MCF 10A (cell line): Measurements from ENCODE around the gene AGRP. TPM values are rescaled to one million over a fixed set of nuclear protein-coding genes. Genes with fewer than 3 reads are reported as not detected.

ENCODE experiments used
- BruUV-seq: library from RNA; stranded (reverse); fragments of 400-500 nt; replicated peaks from 2 replicates; lab custom pipeline; 2021; lab: Mats Ljungman, UMichigan
- CTCF ChIA-PET: fragments of 300-600 bp; sonication (Branson Sonifier 250); formaldehyde crosslinking; extraction: SDS; loops from one replicate; lab custom pipeline; 2021; ENCODE audit warnings: antibody characterized with exemption, inconsistent platforms; lab: Yijun Ruan, JAX
- POLR2A ChIA-PET: fragments of 300-600, 350-650 bp; sonication (Branson Sonifier 250); formaldehyde crosslinking; extraction: SDS; loops from one replicate; lab custom pipeline; 2020; ENCODE audit warnings: antibody characterized with exemption, inconsistent platforms; lab: Yijun Ruan, JAX
- DNase-seq: peaks from one replicate; pipeline ENCODE4 v3.0.0-alpha.2; 2018; ENCODE audit not compliant: unreplicated experiment
- H3K27ac Mint-ChIP-seq: one replicate; pipeline ENCODE4 v1.8.0; 2022; ENCODE audit warnings: mild to moderate bottlenecking, low read depth, mixed read lengths; ENCODE audit not compliant: unreplicated experiment
- H3K27me3 Mint-ChIP-seq: one replicate; pipeline ENCODE4 v1.8.0; 2022; ENCODE audit warnings: mixed read lengths; ENCODE audit not compliant: insufficient read depth, unreplicated experiment
- H3K36me3 Mint-ChIP-seq: one replicate; pipeline ENCODE4 v1.8.0; 2022; ENCODE audit warnings: mild to moderate bottlenecking, moderate library complexity, mixed read lengths; ENCODE audit not compliant: insufficient read depth, unreplicated experiment
- H3K4me1 Mint-ChIP-seq: one replicate; pipeline ENCODE4 v1.8.0; 2022; ENCODE audit warnings: mixed read lengths; ENCODE audit not compliant: insufficient read depth, unreplicated experiment
- H3K4me3 Mint-ChIP-seq: one replicate; pipeline ENCODE4 v1.8.0; 2022; ENCODE audit warnings: mild to moderate bottlenecking, moderate library complexity, mixed read lengths; ENCODE audit not compliant: unreplicated experiment
- H3K9me3 Mint-ChIP-seq: one replicate; pipeline ENCODE4 v1.8.0; 2022; ENCODE audit warnings: mixed read lengths; ENCODE audit not compliant: unreplicated experiment
- intact Hi-C: fragments of 100-400 bp; cut with micrococcal nuclease; formaldehyde crosslinking; loops from 2 replicates; pipeline ENCODE4 v1.14.1; 2022
- total RNA-seq: library from RNA; stranded (reverse); gene quantifications from 2 replicates; pipeline ENCODE4 v1.2.3, GENCODE V29; 2022
- TF ChIP-seq, protein P1 (sequence below): fragments of 200-600 bp; IDR thresholded peaks from one replicate; pipeline ENCODE4 v1.8.0; 2022; ENCODE audit warnings: antibody characterized with exemption, mild to moderate bottlenecking; ENCODE audit not compliant: unreplicated experiment

Gene AGRP
- total RNA-seq, 1 experiment from 2014 or later: not detected

DNA sequence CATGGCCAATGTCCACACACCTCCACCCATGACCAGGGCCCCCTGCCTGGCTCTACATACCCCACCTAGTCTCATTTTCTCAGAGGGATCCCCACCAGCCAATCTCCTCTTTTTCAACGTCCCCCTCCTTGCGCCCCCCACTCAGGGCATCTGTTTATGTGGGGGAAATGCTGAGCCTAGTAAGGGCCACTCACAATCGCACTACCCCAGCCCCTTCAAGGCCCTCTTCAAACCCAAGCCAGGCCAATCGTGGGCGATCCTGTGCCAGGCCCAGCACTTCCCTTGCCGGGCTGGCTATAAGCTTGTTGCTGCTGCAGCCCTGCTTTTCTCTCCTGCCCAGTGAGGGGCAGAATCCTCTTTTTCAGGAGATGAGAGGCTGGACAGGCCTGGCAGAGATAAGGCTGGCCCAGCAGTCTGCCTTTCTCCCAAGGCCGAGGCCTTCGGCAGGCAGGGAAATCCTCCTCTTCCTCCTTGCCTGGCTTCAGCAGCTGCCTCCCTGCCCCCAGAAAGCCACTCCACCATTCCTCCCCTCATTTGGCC, 36.3 kb downstream of the AGRP start:
- intact Hi-C loops: loop anchor here (1.0 to 10.0 kb wide), 2 partner anchors 19 to 72 kb away; no protein-coding TSS in a partner anchor
- no peaks in the 10 kb centered on the region for H3K9me3 Mint-ChIP-seq
- H3K27me3 Mint-ChIP-seq: no peaks in the 10 kb centered on the region

DNA sequence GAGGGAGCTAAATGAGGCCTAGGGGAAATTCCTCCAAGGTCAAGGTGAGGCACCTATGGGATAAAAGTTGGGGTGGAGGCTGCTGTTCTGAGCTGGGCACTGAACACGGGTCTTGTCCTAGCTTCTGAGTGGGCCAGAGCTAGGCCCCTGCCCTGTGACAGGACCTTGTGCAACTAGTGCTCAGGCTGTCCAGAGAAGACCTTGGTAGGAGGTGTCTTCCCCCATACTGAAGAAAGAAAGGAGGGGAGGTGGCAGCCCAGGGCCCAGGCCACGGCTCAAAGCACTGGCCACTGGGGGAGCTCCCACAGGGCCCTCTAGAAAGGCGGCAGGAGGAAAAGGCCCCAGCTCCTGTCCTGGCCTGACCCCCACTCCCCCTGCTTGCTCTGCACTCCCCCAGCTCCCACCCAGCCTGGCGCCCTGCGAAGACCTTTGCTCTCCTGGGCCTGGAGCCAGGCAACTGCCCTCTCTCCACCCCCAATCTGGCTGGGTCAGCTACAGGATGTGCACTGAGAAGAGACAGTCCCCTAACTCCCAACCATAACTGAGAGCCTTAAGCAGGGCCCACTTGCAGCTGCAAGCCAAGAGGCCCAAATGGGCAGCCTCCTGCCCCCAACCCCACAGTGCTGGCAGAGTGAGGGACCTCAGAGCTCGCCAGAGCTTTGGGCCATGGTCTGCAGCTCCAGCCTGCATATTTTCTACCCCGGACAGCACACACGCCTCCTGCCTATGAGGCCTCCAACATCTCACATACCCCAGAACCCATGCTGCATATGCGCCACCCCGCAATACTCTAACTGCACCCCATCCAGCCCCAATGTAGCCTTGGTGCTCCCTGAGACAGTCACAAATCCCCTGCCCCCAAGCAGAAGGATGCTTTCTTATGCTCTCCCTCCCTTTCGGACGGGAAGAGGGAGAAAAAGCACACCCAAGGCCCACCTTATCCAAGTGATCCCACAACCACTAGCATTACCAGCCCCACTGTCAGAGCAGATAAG, 37.1 kb downstream of the AGRP start:
- TF ChIP-seq, protein P1, sequence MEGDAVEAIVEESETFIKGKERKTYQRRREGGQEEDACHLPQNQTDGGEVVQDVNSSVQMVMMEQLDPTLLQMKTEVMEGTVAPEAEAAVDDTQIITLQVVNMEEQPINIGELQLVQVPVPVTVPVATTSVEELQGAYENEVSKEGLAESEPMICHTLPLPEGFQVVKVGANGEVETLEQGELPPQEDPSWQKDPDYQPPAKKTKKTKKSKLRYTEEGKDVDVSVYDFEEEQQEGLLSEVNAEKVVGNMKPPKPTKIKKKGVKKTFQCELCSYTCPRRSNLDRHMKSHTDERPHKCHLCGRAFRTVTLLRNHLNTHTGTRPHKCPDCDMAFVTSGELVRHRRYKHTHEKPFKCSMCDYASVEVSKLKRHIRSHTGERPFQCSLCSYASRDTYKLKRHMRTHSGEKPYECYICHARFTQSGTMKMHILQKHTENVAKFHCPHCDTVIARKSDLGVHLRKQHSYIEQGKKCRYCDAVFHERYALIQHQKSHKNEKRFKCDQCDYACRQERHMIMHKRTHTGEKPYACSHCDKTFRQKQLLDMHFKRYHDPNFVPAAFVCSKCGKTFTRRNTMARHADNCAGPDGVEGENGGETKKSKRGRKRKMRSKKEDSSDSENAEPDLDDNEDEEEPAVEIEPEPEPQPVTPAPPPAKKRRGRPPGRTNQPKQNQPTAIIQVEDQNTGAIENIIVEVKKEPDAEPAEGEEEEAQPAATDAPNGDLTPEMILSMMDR: no peak
- H3K9me3 Mint-ChIP-seq: no peaks in the 10 kb centered on the region
- peaks cover 26% of the 10 kb centered on the region for H3K36me3 Mint-ChIP-seq
- no peak overlapping the region for H3K4me3 Mint-ChIP-seq
- ChIA-PET CTCF (interaction anchor here (0.6 to 3.2 kb wide), 18 partner anchors 10 to 579 kb away, joined by 3 to 29 read pairs (median 3); partner anchors contain the start of gene ZDHHC1), POLR2A (no interaction called here)
- no peak overlapping the region for H3K27ac Mint-ChIP-seq
- no peaks in the 10 kb centered on the region for H3K27me3 Mint-ChIP-seq
- no TSS peak for BruUV-seq
- intact Hi-C loops: loop anchor here (10.0 kb wide), 1 partner anchor 71 kb away; no protein-coding TSS in a partner anchor
- no peak for DNase-seq
- H3K4me1 Mint-ChIP-seq: peaks cover 11% of the 10 kb centered on the region

More for the DNA sequence above, 36.3 kb downstream of the AGRP start:
- no TSS peak for BruUV-seq
- TF ChIP-seq, protein P1: no peak
- Mint-ChIP-seq H3K4me1 (peaks cover 2% of the 10 kb centered on the region), H3K27ac (no peak overlapping the region), H3K4me3 (no peak overlapping the region), H3K36me3 (peaks cover 29% of the 10 kb centered on the region)
- DNase-seq: no peak
- ChIA-PET CTCF (interaction anchor here (0.6 to 2.6 kb wide), 16 partner anchors 9 to 580 kb away, joined by 3 to 29 read pairs (median 3); partner anchors contain the start of gene ZDHHC1), POLR2A (interaction anchor here (1.0 kb wide), 1 partner anchor 34 kb away, joined by 4 read pairs; the partner anchor contains the start of gene ATP6V0D1)

DNA sequence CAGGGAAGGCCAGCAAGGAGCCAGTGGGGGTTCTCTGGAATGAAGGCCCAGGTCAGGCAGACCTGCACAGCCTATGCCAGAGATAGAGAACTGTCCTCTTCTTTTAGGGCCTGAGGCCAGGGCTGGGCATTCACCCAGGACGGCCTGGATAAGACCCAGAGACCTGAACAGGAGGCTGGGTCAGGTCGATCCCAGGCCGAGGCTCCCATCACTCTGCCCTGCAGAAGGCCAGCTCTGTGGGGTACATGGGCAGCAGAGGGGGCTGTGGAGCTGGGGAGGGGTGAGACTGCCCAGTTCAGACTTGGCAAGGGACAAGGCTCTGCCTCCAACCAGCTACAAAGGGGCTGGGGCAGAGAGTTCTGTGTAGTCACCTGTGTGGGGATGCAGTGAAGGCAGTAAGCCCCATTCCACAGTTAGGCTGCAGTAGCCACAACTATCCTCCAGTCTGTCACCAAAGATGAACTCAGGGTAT, 37.9 kb downstream of the AGRP start:
- TF ChIP-seq, protein P1: no peak
- CTCF ChIA-PET: interaction anchor here (0.6 to 3.2 kb wide), 13 partner anchors 11 to 185 kb away, joined by 3 to 10 read pairs (median 3); partner anchors contain the start of gene ZDHHC1

More for the DNA sequence above, 37.9 kb downstream of the AGRP start:
- Mint-ChIP-seq H3K4me1 (peaks cover 14% of the 10 kb centered on the region), H3K4me3 (no peak overlapping the region), H3K36me3 (peaks cover 22% of the 10 kb centered on the region), H3K9me3 (no peaks in the 10 kb centered on the region), H3K27me3 (no peaks in the 10 kb centered on the region), H3K27ac (no peak overlapping the region)
- intact Hi-C loops: loop anchor here (10.0 kb wide), 1 partner anchor 71 kb away; no protein-coding TSS in a partner anchor
- no TSS peak for BruUV-seq
- POLR2A ChIA-PET: interaction anchor here (0.8 kb wide), 1 partner anchor 35 kb away, joined by 3 read pairs; no protein-coding TSS in a partner anchor
- DNase-seq: no peak
